ENCODE measurements around the gene HTR6. TPM values are rescaled to one million over a fixed set of nuclear protein-coding genes. Genes with fewer than 3 reads are reported as not detected.

HTR6 gene
- total RNA-seq, 2 experiments from 2014 or later: not detected

- Mint-ChIP-seq H3K27ac (no peak overlapping the region), H3K4me1 (peaks cover 2% of the 10 kb centered on the region), H3K4me3 (no peak overlapping the region), H3K27me3 (peaks cover 23% of the 10 kb centered on the region), H3K9me3 (no peaks in the 10 kb centered on the region), H3K36me3 (ENCODE audit: low read depth) (no peaks in the 10 kb centered on the region)
- ChIA-PET POLR2A (no interaction called here), CTCF (interaction anchor here (1.6 to 2.1 kb wide), 2 partner anchors 9 to 33 kb away, joined by 3 to 13 read pairs; no protein-coding TSS in a partner anchor)
- DNase-seq: no peak
These were observed 6.1 kb downstream of the HTR6 start for GRCh38 chr1:19670787-19671186.

GRCh38 chr1:19672237-19672636 lies 7.6 kb downstream of the HTR6 start:
- POLR2A ChIA-PET: interaction anchor here (1.2 kb wide), 1 partner anchor 26 kb away, joined by 3 read pairs; no protein-coding TSS in a partner anchor
- Mint-ChIP-seq H3K9me3 (no peaks in the 10 kb centered on the region), H3K36me3 (ENCODE audit: low read depth) (no peaks in the 10 kb centered on the region), H3K27me3 (peaks cover 9% of the 10 kb centered on the region), H3K4me1 (no peaks in the 10 kb centered on the region), H3K4me3 (no peak overlapping the region), H3K27ac (no peak overlapping the region)
- CTCF ChIA-PET: interaction anchor here (1.1 to 2.1 kb wide), 3 partner anchors 8 to 32 kb away, joined by 3 to 13 read pairs (median 3); no protein-coding TSS in a partner anchor
- no peak for DNase-seq

GRCh38 chr1:19675797-19676196 lies 11.1 kb downstream of the HTR6 start:
- Mint-ChIP-seq H3K36me3 (ENCODE audit: low read depth) (no peaks in the 10 kb centered on the region), H3K27ac (no peak overlapping the region), H3K9me3 (no peaks in the 10 kb centered on the region), H3K4me1 (no peaks in the 10 kb centered on the region), H3K27me3 (peaks cover 5% of the 10 kb centered on the region), H3K4me3 (no peak overlapping the region)
- no peak for DNase-seq
- CTCF ChIA-PET: interaction anchor here (3.2 kb wide), 1 partner anchor 14 kb away, joined by 12 read pairs; no protein-coding TSS in a partner anchor
- POLR2A ChIA-PET: interaction anchor here (1.5 kb wide), 1 partner anchor 30 kb away, joined by 3 read pairs; no protein-coding TSS in a partner anchor

- no peak overlapping the region for H3K27ac Mint-ChIP-seq
- H3K4me1 Mint-ChIP-seq: no peaks in the 10 kb centered on the region
- ChIA-PET POLR2A (interaction anchor here (1.4 to 1.5 kb wide), 2 partner anchors 12 to 30 kb away, joined by 3 to 4 read pairs; no protein-coding TSS in a partner anchor), CTCF (interaction anchor here (1.6 to 3.2 kb wide), 2 partner anchors 15 to 28 kb away, joined by 4 to 12 read pairs; no protein-coding TSS in a partner anchor)
- H3K9me3 Mint-ChIP-seq: no peaks in the 10 kb centered on the region
- peak; percentile 29 for DNase-seq
- no peak overlapping the region for H3K4me3 Mint-ChIP-seq
- H3K36me3 Mint-ChIP-seq (ENCODE audit: low read depth): no peaks in the 10 kb centered on the region
- H3K27me3 Mint-ChIP-seq: peaks cover 5% of the 10 kb centered on the region
These were observed 11.8 kb downstream of the HTR6 start for GRCh38 chr1:19676438-19676922.

- no peaks in the 10 kb centered on the region for H3K36me3 Mint-ChIP-seq (ENCODE audit: low read depth)
- H3K9me3 Mint-ChIP-seq: no peaks in the 10 kb centered on the region
- no peak overlapping the region for H3K27ac Mint-ChIP-seq
- no peak overlapping the region for H3K4me3 Mint-ChIP-seq
- ChIA-PET CTCF (interaction anchor here (3.2 kb wide), 1 partner anchor 17 kb away, joined by 12 read pairs; no protein-coding TSS in a partner anchor), POLR2A (no interaction called here)
- peaks cover 5% of the 10 kb centered on the region for H3K27me3 Mint-ChIP-seq
- no peak for DNase-seq
- no peaks in the 10 kb centered on the region for H3K4me1 Mint-ChIP-seq
These were observed 13.8 kb downstream of the HTR6 start for GRCh38 chr1:19678493-19678892.

- POLR2A ChIA-PET: no interaction called here
- no peak overlapping the region for H3K27ac Mint-ChIP-seq
- H3K9me3 Mint-ChIP-seq: no peaks in the 10 kb centered on the region
- H3K27me3 Mint-ChIP-seq: peaks cover 5% of the 10 kb centered on the region
- no peak for DNase-seq
- no peaks in the 10 kb centered on the region for H3K36me3 Mint-ChIP-seq (ENCODE audit: low read depth)
- no peak overlapping the region for H3K4me3 Mint-ChIP-seq
- no peaks in the 10 kb centered on the region for H3K4me1 Mint-ChIP-seq
- CTCF ChIA-PET: interaction anchor here (3.2 kb wide), 1 partner anchor 17 kb away, joined by 12 read pairs; no protein-coding TSS in a partner anchor
These were observed 14.3 kb downstream of the HTR6 start for GRCh38 chr1:19678931-19679453.

GRCh38 chr1:19679691-19680090 lies 15.0 kb downstream of the HTR6 start:
- no peaks in the 10 kb centered on the region for H3K36me3 Mint-ChIP-seq (ENCODE audit: low read depth)
- peaks cover 2% of the 10 kb centered on the region for H3K27me3 Mint-ChIP-seq
- DNase-seq: no peak
- no peak overlapping the region for H3K4me3 Mint-ChIP-seq
- POLR2A ChIA-PET: no interaction called here
- no peak overlapping the region for H3K27ac Mint-ChIP-seq
- H3K4me1 Mint-ChIP-seq: no peaks in the 10 kb centered on the region
- H3K9me3 Mint-ChIP-seq: no peaks in the 10 kb centered on the region
- CTCF ChIA-PET: no interaction called here

- H3K36me3 Mint-ChIP-seq (ENCODE audit: low read depth): no peaks in the 10 kb centered on the region
- no peaks in the 10 kb centered on the region for H3K4me1 Mint-ChIP-seq
- ChIA-PET CTCF (interaction anchor here (1.2 kb wide), 1 partner anchor 19 kb away, joined by 4 read pairs; no protein-coding TSS in a partner anchor), POLR2A (interaction anchor here (1.5 kb wide), 1 partner anchor 12 kb away, joined by 3 read pairs; no protein-coding TSS in a partner anchor)
- H3K9me3 Mint-ChIP-seq: no peaks in the 10 kb centered on the region
- peaks cover 1% of the 10 kb centered on the region for H3K27me3 Mint-ChIP-seq
- no peak overlapping the region for H3K4me3 Mint-ChIP-seq
- H3K27ac Mint-ChIP-seq: no peak overlapping the region
- no peak for DNase-seq
These were observed 16.0 kb downstream of the HTR6 start for GRCh38 chr1:19680644-19681043.

GRCh38 chr1:19682257-19682656 lies 17.6 kb downstream of the HTR6 start:
- POLR2A ChIA-PET: no interaction called here
- Mint-ChIP-seq H3K4me1 (peaks cover 2% of the 10 kb centered on the region), H3K27ac (no peak overlapping the region), H3K36me3 (ENCODE audit: low read depth) (peaks cover 2% of the 10 kb centered on the region), H3K27me3 (peaks cover 1% of the 10 kb centered on the region), H3K9me3 (no peaks in the 10 kb centered on the region), H3K4me3 (no peak overlapping the region)
- CTCF ChIA-PET: no interaction called here
- no peak for DNase-seq

GRCh38 chr1:19682901-19683300 lies 18.2 kb downstream of the HTR6 start:
- no peak overlapping the region for H3K4me3 Mint-ChIP-seq
- no peaks in the 10 kb centered on the region for H3K27me3 Mint-ChIP-seq
- no peaks in the 10 kb centered on the region for H3K9me3 Mint-ChIP-seq
- peaks cover 7% of the 10 kb centered on the region for H3K36me3 Mint-ChIP-seq (ENCODE audit: low read depth)
- CTCF ChIA-PET: no interaction called here
- DNase-seq: no peak
- POLR2A ChIA-PET: no interaction called here
- no peak overlapping the region for H3K27ac Mint-ChIP-seq
- H3K4me1 Mint-ChIP-seq: peaks cover 8% of the 10 kb centered on the region

GRCh38 chr1:19683351-19683750 lies 18.7 kb downstream of the HTR6 start:
- DNase-seq: no peak
- no peak overlapping the region for H3K4me3 Mint-ChIP-seq
- H3K36me3 Mint-ChIP-seq (ENCODE audit: low read depth): peaks cover 12% of the 10 kb centered on the region
- ChIA-PET POLR2A (no interaction called here), CTCF (interaction anchor here (1.1 kb wide), 1 partner anchor 21 kb away, joined by 3 read pairs; no protein-coding TSS in a partner anchor)
- H3K9me3 Mint-ChIP-seq: no peaks in the 10 kb centered on the region
- no peak overlapping the region for H3K27ac Mint-ChIP-seq
- H3K4me1 Mint-ChIP-seq: peaks cover 13% of the 10 kb centered on the region
- H3K27me3 Mint-ChIP-seq: no peaks in the 10 kb centered on the region

GRCh38 chr1:19684677-19685076 lies 20.0 kb downstream of the HTR6 start:
- H3K27ac Mint-ChIP-seq: no peak overlapping the region
- ChIA-PET POLR2A (no interaction called here), CTCF (interaction anchor here (0.7 to 1.0 kb wide), 2 partner anchors 22 to 525 kb away, joined by 3 to 4 read pairs; no protein-coding TSS in a partner anchor)
- no peak for DNase-seq
- H3K4me1 Mint-ChIP-seq: peaks cover 22% of the 10 kb centered on the region
- no peaks in the 10 kb centered on the region for H3K27me3 Mint-ChIP-seq
- H3K4me3 Mint-ChIP-seq: no peak overlapping the region
- no peaks in the 10 kb centered on the region for H3K9me3 Mint-ChIP-seq
- H3K36me3 Mint-ChIP-seq (ENCODE audit: low read depth): peaks cover 24% of the 10 kb centered on the region

- peaks cover 25% of the 10 kb centered on the region for H3K4me1 Mint-ChIP-seq
- peaks cover 35% of the 10 kb centered on the region for H3K36me3 Mint-ChIP-seq (ENCODE audit: low read depth)
- ChIA-PET POLR2A (no interaction called here), CTCF (interaction anchor here (1.2 kb wide), 1 partner anchor 24 kb away, joined by 5 read pairs; no protein-coding TSS in a partner anchor)
- no peak overlapping the region for H3K27ac Mint-ChIP-seq
- peaks cover 4% of the 10 kb centered on the region for H3K9me3 Mint-ChIP-seq
- no peak overlapping the region for H3K4me3 Mint-ChIP-seq
- no peaks in the 10 kb centered on the region for H3K27me3 Mint-ChIP-seq
- no peak for DNase-seq
These were observed 21.3 kb downstream of the HTR6 start for GRCh38 chr1:19685994-19686393.
